Measurements from ENCODE around the gene LMO3.

DNA sequence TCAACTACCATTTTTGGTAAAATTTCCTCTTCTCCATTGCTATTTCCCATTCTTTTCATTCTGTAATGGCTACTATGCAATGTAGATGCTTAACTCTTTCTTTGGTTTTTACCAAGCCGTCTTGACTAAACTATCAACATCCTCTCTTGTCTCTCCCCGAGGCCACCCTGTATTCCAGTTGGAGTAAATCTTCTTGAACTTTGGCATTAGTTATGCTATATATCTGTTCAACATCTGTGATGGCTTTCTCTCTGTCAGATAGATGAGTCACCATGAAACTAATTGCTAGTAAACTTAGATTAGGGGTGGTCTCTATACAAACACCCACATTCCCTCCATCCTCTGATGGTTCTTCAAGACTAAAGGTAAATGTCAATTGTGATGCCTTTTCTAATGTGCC is 63.4 kb downstream of the LMO3 start:
- TF ChIP-seq CTCF (IDR thresholded peaks at IDR 0.05) (no peak), POLR2A (IDR thresholded peaks at IDR 0.05) (no peak), EP300 (IDR thresholded peaks at IDR 0.05) (no peak)

Measured in tibial nerve (tissue), 4 donors.